HepG2 (cell line): ENCODE results near the gene C1QTNF3.

ENCODE experiments used
- ADNP ChIP-seq: sonication (generic); formaldehyde crosslinking; IDR thresholded peaks from 2 replicates; pipeline ENCODE4 v1.4.0; 2020; ENCODE audit warnings: missing genetic modification reagents
- CBX5 ChIP-seq: sonication (generic); formaldehyde crosslinking; IDR thresholded peaks from 2 replicates; pipeline ENCODE4 v1.4.0; 2020; ENCODE audit warnings: missing genetic modification reagents, borderline replicate concordance
- ELF4 ChIP-seq: sonication (generic); formaldehyde crosslinking; IDR thresholded peaks from 2 replicates; pipeline ENCODE4 v1.5.0; 2020; ENCODE audit warnings: missing genetic modification reagents, mild to moderate bottlenecking, moderate library complexity, borderline replicate concordance
- EP300 ChIP-seq, 3 experiments: sonication (generic) in 1 of 3; formaldehyde crosslinking in 1 of 3; IDR thresholded peaks; 2 replicates each; pipeline versions ENCODE4 v1.5.1 to v1.6.1; 2011 to 2020; ENCODE audit warnings: low read depth in 2 of 3, low read length in 2 of 3, borderline replicate concordance in 1 of 3, improper control_type of control experiment in 1 of 3, mild to moderate bottlenecking in 1 of 3, missing genetic modification reagents in 1 of 3, moderate library complexity in 1 of 3
- HNRNPLL ChIP-seq: fragments of 200-400 bp; formaldehyde crosslinking; IDR thresholded peaks from 2 replicates; pipeline ENCODE4 v1.6.1; 2017; ENCODE audit warnings: mild to moderate bottlenecking, low read depth, low read length; ENCODE audit not compliant: poor library complexity, severe bottlenecking
- HOXA7 ChIP-seq: sonication (generic); formaldehyde crosslinking; IDR thresholded peaks from 2 replicates; pipeline ENCODE4 v1.8.1; 2022; ENCODE audit warnings: mild to moderate bottlenecking, missing genetic modification reagents, moderate library complexity
- MXI1 ChIP-seq: IDR thresholded peaks from 3 replicates; pipeline ENCODE4 v1.6.1; 2012; ENCODE audit warnings: low read depth, low read length, inconsistent platforms, borderline replicate concordance
- POLR2G ChIP-seq: fragments of 200-400 bp; formaldehyde crosslinking; IDR thresholded peaks from 2 replicates; pipeline ENCODE4 v1.6.1; 2018; ENCODE audit warnings: mild to moderate bottlenecking, low read depth, low read length, moderate library complexity
- SIN3A ChIP-seq: IDR thresholded peaks from 2 replicates; pipeline ENCODE4 v1.6.1; 2011; ENCODE audit warnings: low read depth, mild to moderate bottlenecking, control low read depth, low read length, borderline replicate concordance
- TARDBP ChIP-seq: sonication (generic); formaldehyde crosslinking; IDR thresholded peaks from 2 replicates; pipeline ENCODE4 v1.8.0; 2022; ENCODE audit warnings: mild to moderate bottlenecking, missing genetic modification reagents
- TF ChIP-seq, protein P1 (sequence below), 2 experiments: IDR thresholded peaks; 2 replicates each; pipeline ENCODE4 v1.6.1; 2011 to 2012; ENCODE audit warnings: low read length in 2 of 2, borderline replicate concordance in 1 of 2, low read depth in 1 of 2, mild to moderate bottlenecking in 1 of 2, moderate library complexity in 1 of 2
- TF ChIP-seq, protein P2 (sequence below), 2 experiments: fragments of 450-650 bp in 1 of 2; sonication (generic) in 1 of 2; formaldehyde crosslinking in 1 of 2; IDR thresholded peaks; 2 replicates each; pipeline versions ENCODE4 v1.6.1 to v1.8.0; 2016 to 2022; ENCODE audit warnings: antibody characterized with exemption in 1 of 2, mild to moderate bottlenecking in 1 of 2, missing genetic modification reagents in 1 of 2
- TF ChIP-seq, protein P3 (sequence below): sonication (generic); formaldehyde crosslinking; IDR thresholded peaks from 2 replicates; pipeline ENCODE4 v1.5.0; 2020; ENCODE audit warnings: mild to moderate bottlenecking, missing genetic modification reagents, moderate library complexity
- TF ChIP-seq, protein P4 (sequence below): IDR thresholded peaks from 2 replicates; pipeline ENCODE4 v1.6.1; 2016; ENCODE audit warnings: missing genetic modification reagents, missing compliant biosample characterization

DNA sequence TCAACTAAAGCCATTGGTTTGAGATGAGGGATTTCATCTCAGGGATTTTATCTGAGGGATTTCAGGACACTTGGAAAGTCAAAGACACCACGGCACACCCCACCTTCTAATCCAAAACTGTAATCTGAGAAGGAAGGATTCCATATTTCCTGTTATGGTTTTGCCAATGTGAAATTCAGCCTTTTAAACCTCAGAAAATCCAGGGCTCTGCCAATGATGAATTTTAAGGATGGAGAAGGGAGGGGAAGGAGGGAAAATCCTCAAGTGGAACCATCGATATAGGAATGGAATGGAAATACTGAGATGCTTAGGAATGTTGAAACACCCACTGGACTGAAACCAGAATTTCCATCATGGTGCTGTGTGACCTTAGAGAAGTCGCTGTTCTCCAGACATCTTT lies 5.3 kb downstream of the C1QTNF3 start:
- TF ChIP-seq ELF4 (no peak), TARDBP (no peak), MXI1 (no peak), ADNP (CRISPR knock-in tag) (no peak), SIN3A (no peak), HNRNPLL (no peak), EP300 (IDR thresholded peaks at IDR 0.05; ENCODE audit: low read depth in 2 of 2, low read length in 2 of 2) (no peak), EP300 (CRISPR knock-in tag; IDR thresholded peaks at IDR 0.05; ENCODE audit: borderline replicate concordance) (no peak), CBX5 (CRISPR knock-in tag) (no peak), POLR2G (no peak), HOXA7 (CRISPR knock-in tag) (no peak)
- TF ChIP-seq, protein P1, sequence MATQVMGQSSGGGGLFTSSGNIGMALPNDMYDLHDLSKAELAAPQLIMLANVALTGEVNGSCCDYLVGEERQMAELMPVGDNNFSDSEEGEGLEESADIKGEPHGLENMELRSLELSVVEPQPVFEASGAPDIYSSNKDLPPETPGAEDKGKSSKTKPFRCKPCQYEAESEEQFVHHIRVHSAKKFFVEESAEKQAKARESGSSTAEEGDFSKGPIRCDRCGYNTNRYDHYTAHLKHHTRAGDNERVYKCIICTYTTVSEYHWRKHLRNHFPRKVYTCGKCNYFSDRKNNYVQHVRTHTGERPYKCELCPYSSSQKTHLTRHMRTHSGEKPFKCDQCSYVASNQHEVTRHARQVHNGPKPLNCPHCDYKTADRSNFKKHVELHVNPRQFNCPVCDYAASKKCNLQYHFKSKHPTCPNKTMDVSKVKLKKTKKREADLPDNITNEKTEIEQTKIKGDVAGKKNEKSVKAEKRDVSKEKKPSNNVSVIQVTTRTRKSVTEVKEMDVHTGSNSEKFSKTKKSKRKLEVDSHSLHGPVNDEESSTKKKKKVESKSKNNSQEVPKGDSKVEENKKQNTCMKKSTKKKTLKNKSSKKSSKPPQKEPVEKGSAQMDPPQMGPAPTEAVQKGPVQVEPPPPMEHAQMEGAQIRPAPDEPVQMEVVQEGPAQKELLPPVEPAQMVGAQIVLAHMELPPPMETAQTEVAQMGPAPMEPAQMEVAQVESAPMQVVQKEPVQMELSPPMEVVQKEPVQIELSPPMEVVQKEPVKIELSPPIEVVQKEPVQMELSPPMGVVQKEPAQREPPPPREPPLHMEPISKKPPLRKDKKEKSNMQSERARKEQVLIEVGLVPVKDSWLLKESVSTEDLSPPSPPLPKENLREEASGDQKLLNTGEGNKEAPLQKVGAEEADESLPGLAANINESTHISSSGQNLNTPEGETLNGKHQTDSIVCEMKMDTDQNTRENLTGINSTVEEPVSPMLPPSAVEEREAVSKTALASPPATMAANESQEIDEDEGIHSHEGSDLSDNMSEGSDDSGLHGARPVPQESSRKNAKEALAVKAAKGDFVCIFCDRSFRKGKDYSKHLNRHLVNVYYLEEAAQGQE (IDR thresholded peaks at IDR 0.05; ENCODE audit: borderline replicate concordance in 1 of 2, low read depth in 1 of 2, low read length in 2 of 2), result no peak
- TF ChIP-seq, protein P2, sequence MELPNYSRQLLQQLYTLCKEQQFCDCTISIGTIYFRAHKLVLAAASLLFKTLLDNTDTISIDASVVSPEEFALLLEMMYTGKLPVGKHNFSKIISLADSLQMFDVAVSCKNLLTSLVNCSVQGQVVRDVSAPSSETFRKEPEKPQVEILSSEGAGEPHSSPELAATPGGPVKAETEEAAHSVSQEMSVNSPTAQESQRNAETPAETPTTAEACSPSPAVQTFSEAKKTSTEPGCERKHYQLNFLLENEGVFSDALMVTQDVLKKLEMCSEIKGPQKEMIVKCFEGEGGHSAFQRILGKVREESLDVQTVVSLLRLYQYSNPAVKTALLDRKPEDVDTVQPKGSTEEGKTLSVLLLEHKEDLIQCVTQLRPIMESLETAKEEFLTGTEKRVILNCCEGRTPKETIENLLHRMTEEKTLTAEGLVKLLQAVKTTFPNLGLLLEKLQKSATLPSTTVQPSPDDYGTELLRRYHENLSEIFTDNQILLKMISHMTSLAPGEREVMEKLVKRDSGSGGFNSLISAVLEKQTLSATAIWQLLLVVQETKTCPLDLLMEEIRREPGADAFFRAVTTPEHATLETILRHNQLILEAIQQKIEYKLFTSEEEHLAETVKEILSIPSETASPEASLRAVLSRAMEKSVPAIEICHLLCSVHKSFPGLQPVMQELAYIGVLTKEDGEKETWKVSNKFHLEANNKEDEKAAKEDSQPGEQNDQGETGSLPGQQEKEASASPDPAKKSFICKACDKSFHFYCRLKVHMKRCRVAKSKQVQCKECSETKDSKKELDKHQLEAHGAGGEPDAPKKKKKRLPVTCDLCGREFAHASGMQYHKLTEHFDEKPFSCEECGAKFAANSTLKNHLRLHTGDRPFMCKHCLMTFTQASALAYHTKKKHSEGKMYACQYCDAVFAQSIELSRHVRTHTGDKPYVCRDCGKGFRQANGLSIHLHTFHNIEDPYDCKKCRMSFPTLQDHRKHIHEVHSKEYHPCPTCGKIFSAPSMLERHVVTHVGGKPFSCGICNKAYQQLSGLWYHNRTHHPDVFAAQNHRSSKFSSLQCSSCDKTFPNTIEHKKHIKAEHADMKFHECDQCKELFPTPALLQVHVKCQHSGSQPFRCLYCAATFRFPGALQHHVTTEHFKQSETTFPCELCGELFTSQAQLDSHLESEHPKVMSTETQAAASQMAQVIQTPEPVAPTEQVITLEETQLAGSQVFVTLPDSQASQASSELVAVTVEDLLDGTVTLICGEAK (IDR thresholded peaks at IDR 0.05), result no peak
- TF ChIP-seq, protein P2 (CRISPR knock-in tag; IDR thresholded peaks at IDR 0.05), result no peak
- TF ChIP-seq, protein P3, sequence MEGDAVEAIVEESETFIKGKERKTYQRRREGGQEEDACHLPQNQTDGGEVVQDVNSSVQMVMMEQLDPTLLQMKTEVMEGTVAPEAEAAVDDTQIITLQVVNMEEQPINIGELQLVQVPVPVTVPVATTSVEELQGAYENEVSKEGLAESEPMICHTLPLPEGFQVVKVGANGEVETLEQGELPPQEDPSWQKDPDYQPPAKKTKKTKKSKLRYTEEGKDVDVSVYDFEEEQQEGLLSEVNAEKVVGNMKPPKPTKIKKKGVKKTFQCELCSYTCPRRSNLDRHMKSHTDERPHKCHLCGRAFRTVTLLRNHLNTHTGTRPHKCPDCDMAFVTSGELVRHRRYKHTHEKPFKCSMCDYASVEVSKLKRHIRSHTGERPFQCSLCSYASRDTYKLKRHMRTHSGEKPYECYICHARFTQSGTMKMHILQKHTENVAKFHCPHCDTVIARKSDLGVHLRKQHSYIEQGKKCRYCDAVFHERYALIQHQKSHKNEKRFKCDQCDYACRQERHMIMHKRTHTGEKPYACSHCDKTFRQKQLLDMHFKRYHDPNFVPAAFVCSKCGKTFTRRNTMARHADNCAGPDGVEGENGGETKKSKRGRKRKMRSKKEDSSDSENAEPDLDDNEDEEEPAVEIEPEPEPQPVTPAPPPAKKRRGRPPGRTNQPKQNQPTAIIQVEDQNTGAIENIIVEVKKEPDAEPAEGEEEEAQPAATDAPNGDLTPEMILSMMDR, result no peak
- TF ChIP-seq, protein P4, sequence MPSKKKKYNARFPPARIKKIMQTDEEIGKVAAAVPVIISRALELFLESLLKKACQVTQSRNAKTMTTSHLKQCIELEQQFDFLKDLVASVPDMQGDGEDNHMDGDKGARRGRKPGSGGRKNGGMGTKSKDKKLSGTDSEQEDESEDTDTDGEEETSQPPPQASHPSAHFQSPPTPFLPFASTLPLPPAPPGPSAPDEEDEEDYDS, result no peak
